WTC11 (cell line): ENCODE results near the gene ECSCR. TPM values are rescaled to one million over a fixed set of nuclear protein-coding genes. Genes with fewer than 3 reads are reported as not detected.
A peak's percentile ranks its signal among the peaks of the same experiment; 100 is the strongest.

Experiments
- ATAC-seq: fragments of 200-7000 bp; cut with Tn5 transposase; 2 replicates; pipeline ENCODE4 v1.10.0; 2021; ENCODE audit warnings: mild to moderate bottlenecking, moderate library complexity
- CTCF ChIA-PET: fragments of 300-600 bp; sonication (Branson Sonifier 250); formaldehyde crosslinking; loops from one replicate; lab custom pipeline; 2021; ENCODE audit warnings: antibody characterized with exemption; lab: Charles Lee
- POLR2A ChIA-PET: fragments of 350-600 bp; sonication (Branson Sonifier 250); formaldehyde crosslinking; loops from one replicate; lab custom pipeline; 2021; ENCODE audit warnings: antibody characterized with exemption; lab: Charles Lee
- DNase-seq: peaks from one replicate; pipeline ENCODE4 v3.0.0; 2021; ENCODE audit warnings: low spot score
- H3K27ac Mint-ChIP-seq: 2 replicates; pipeline ENCODE4 v1.8.0; 2021; ENCODE audit warnings: mixed read lengths
- H3K27me3 Mint-ChIP-seq: 2 replicates; pipeline ENCODE4 v1.8.0; 2021; ENCODE audit warnings: low read depth, mild to moderate bottlenecking, moderate library complexity, mixed read lengths
- H3K36me3 Mint-ChIP-seq: 2 replicates; pipeline ENCODE4 v1.8.0; 2021; ENCODE audit warnings: mixed read lengths
- H3K4me1 Mint-ChIP-seq: 2 replicates; pipeline ENCODE4 v1.8.0; 2022; ENCODE audit warnings: mixed read lengths
- H3K4me3 Mint-ChIP-seq: 2 replicates; pipeline ENCODE4 v1.8.0; 2021; ENCODE audit warnings: mild to moderate bottlenecking, moderate library complexity, mixed read lengths
- H3K9me3 Mint-ChIP-seq: 2 replicates; pipeline ENCODE4 v1.8.0; 2021; ENCODE audit warnings: mixed read lengths
- GABPB1 ChIP-seq: sonication (generic); formaldehyde crosslinking; IDR thresholded peaks from 2 replicates; pipeline ENCODE4 v1.8.1; 2023; ENCODE audit warnings: mild to moderate bottlenecking, missing genetic modification reagents
- GRHL2 ChIP-seq: fragments of 250-450 bp; sonication (Bioruptor Pico); IDR thresholded peaks from 2 replicates; pipeline ENCODE4 v1.8.0; 2022; ENCODE audit warnings: mild to moderate bottlenecking, moderate library complexity; ENCODE audit not compliant: insufficient replicate concordance, severe bottlenecking
- GTF2I ChIP-seq: fragments of 250-450 bp; sonication (Bioruptor Pico); conservative IDR thresholded peaks from 2 replicates; pipeline ENCODE4 v1.4.0; 2021; ENCODE audit warnings: mild to moderate bottlenecking
- HMGA2 ChIP-seq: fragments of 250-450 bp; sonication (Bioruptor Pico); IDR thresholded peaks from 2 replicates; pipeline ENCODE4 v1.4.0; 2021; ENCODE audit warnings: mild to moderate bottlenecking, moderate library complexity
- JAZF1 ChIP-seq: fragments of 250-450 bp; sonication (Bioruptor Pico); IDR thresholded peaks from 2 replicates; pipeline ENCODE4 v1.9.0; 2021; ENCODE audit warnings: moderate library complexity, mild to moderate bottlenecking, inconsistent platforms
- JUN ChIP-seq: sonication (generic); formaldehyde crosslinking; IDR thresholded peaks from 2 replicates; pipeline ENCODE4 v1.8.0; 2023; ENCODE audit warnings: mild to moderate bottlenecking, missing genetic modification reagents
- MXD4 ChIP-seq: fragments of 250-450 bp; sonication (Bioruptor Pico); IDR thresholded peaks from 2 replicates; pipeline ENCODE4 v1.8.0; 2021; ENCODE audit warnings: mild to moderate bottlenecking, moderate library complexity, borderline replicate concordance
- MYBL2 ChIP-seq: sonication (generic); formaldehyde crosslinking; IDR thresholded peaks from 2 replicates; pipeline ENCODE4 v1.8.1; 2023; ENCODE audit warnings: mild to moderate bottlenecking, moderate library complexity, missing genetic modification reagents
- NFYB ChIP-seq: sonication (generic); formaldehyde crosslinking; conservative IDR thresholded peaks from 2 replicates; pipeline ENCODE4 v1.8.0; 2022; ENCODE audit warnings: low read depth, missing genetic modification reagents
- NR3C1 ChIP-seq: sonication (generic); formaldehyde crosslinking; conservative IDR thresholded peaks from 2 replicates; pipeline ENCODE4 v1.8.1; 2023; ENCODE audit warnings: low read depth, mild to moderate bottlenecking, missing genetic modification reagents
- PRRX2 ChIP-seq: fragments of 250-450 bp; sonication (Bioruptor Pico); IDR thresholded peaks from 2 replicates; pipeline ENCODE4 v1.8.0; 2021; ENCODE audit warnings: mild to moderate bottlenecking
- SMAD4 ChIP-seq: sonication (generic); formaldehyde crosslinking; IDR thresholded peaks from 2 replicates; pipeline ENCODE4 v1.8.0; 2022; ENCODE audit warnings: mild to moderate bottlenecking, missing genetic modification reagents
- SOX15 ChIP-seq: fragments of 250-450 bp; sonication (Bioruptor Pico); IDR thresholded peaks from 2 replicates; pipeline ENCODE4 v1.9.0; 2021; ENCODE audit warnings: mild to moderate bottlenecking
- SP1 ChIP-seq: sonication (generic); formaldehyde crosslinking; conservative IDR thresholded peaks from 2 replicates; pipeline ENCODE4 v1.8.1; 2022; ENCODE audit warnings: missing genetic modification reagents
- TCF7 ChIP-seq: sonication (generic); formaldehyde crosslinking; IDR thresholded peaks from 2 replicates; pipeline ENCODE4 v1.8.0; 2022; ENCODE audit warnings: mild to moderate bottlenecking, low read depth, missing genetic modification reagents, moderate library complexity
- TEAD4 ChIP-seq: sonication (generic); formaldehyde crosslinking; IDR thresholded peaks from 2 replicates; pipeline ENCODE4 v1.8.0; 2022; ENCODE audit warnings: mild to moderate bottlenecking, missing genetic modification reagents
- ZNF138 ChIP-seq: sonication (generic); formaldehyde crosslinking; conservative IDR thresholded peaks from 2 replicates; pipeline ENCODE4 v1.8.1; 2022; ENCODE audit warnings: mild to moderate bottlenecking, moderate library complexity, missing genetic modification reagents
- ZNF232 ChIP-seq: sonication (generic); formaldehyde crosslinking; IDR thresholded peaks from 2 replicates; pipeline ENCODE4 v1.8.0; 2022; ENCODE audit warnings: mild to moderate bottlenecking, missing genetic modification reagents
- ZNF396 ChIP-seq: fragments of 250-450 bp; sonication (Bioruptor Pico); IDR thresholded peaks from 2 replicates; pipeline ENCODE4 v1.8.0; 2021; ENCODE audit warnings: mild to moderate bottlenecking, moderate library complexity, borderline replicate concordance
- ZNF423 ChIP-seq: fragments of 250-450 bp; sonication (Bioruptor Pico); IDR thresholded peaks from 2 replicates; pipeline ENCODE4 v2.1.2; 2022; ENCODE audit warnings: mild to moderate bottlenecking, moderate library complexity
- total RNA-seq: library from RNA; stranded (reverse); gene quantifications from 3 replicates; pipeline ENCODE4 v1.2.3, GENCODE V29; 2021
- TF ChIP-seq, protein P1 (sequence below): sonication (generic); formaldehyde crosslinking; conservative IDR thresholded peaks from 2 replicates; pipeline ENCODE4 v1.8.1; 2023; ENCODE audit warnings: mild to moderate bottlenecking, low read depth, missing genetic modification reagents, moderate library complexity
- TF ChIP-seq, protein P2 (sequence below): sonication (generic); formaldehyde crosslinking; IDR thresholded peaks from 2 replicates; pipeline ENCODE4 v1.8.1; 2022; ENCODE audit warnings: mild to moderate bottlenecking, missing genetic modification reagents, moderate library complexity, borderline replicate concordance
- TF ChIP-seq, protein P3 (sequence below): sonication (generic); formaldehyde crosslinking; IDR thresholded peaks from 2 replicates; pipeline ENCODE4 v1.8.1; 2023; ENCODE audit warnings: mild to moderate bottlenecking, missing genetic modification reagents
- TF ChIP-seq, protein P4 (sequence below): sonication (generic); formaldehyde crosslinking; IDR thresholded peaks from 2 replicates; pipeline ENCODE4 v1.8.1; 2023; ENCODE audit warnings: mild to moderate bottlenecking, missing genetic modification reagents, moderate library complexity
- TF ChIP-seq, protein P5 (sequence below): sonication (generic); formaldehyde crosslinking; IDR thresholded peaks from 2 replicates; pipeline ENCODE4 v1.8.0; 2023; ENCODE audit warnings: missing genetic modification reagents

ECSCR gene
- total RNA-seq, 1 experiment from 2014 or later, result 2.7 TPM

DNA sequence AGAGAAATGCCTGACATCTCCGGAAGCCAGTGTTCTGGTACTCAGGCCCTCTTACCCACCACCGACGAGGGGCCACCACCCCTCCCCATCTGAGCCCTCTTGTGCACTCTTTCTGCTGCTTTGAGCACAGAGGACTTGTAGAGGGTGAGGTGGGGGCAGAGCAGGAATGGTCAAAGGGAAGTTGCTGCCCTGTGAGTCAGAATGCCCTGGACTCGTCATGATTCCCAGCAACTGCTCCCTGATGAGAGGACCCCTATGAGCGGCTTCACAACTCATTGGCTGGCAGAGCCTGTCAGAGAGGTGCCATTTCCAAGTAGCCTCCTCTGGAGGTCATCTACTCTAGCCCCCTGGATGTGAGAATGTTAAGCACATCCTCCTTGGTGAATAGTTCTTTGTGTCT lies 845 bp downstream of the ECSCR start:
- ChIA-PET POLR2A (no interaction called here), CTCF (interaction anchor here (1.1 to 1.5 kb wide), 3 partner anchors 22 to 51 kb away, joined by 3 to 6 read pairs (median 4); partner anchors contain the start of gene DNAJC18)
- no peak overlapping the region for H3K27ac Mint-ChIP-seq

DNA sequence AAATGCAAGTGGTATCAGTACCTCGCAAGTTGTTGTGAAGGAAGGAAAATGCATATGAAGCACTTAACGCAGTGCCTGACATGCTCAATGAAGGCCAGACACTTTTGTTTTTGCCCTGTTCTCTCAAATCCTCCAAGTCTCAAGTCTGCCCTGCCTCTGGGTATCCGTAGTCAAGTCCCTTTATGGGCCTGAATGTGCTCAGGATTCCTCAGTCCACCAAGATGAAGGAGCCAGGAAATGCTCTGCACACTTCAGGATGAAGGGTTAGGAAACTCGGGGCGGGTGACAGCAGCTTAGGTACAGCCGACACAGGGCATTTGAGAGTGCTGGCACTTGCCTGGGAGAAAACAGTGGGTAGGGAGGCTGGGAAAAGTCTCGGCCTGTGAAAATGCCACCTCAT lies 1.4 kb downstream of the ECSCR start:
- H3K9me3 Mint-ChIP-seq, result no peaks in the 10 kb centered on the region
- peak overlapping the region; percentile 14 for H3K27ac Mint-ChIP-seq
- DNase-seq (no peak), ATAC-seq (no peak)
- no peak overlapping the region for H3K4me3 Mint-ChIP-seq
- H3K36me3 Mint-ChIP-seq, result no peaks in the 10 kb centered on the region
- POLR2A ChIA-PET, result no interaction called here
- CTCF ChIA-PET, result interaction anchor here (1.5 kb wide), 1 partner anchor 41 kb away, joined by 4 read pairs; no protein-coding TSS in a partner anchor
- TF ChIP-seq, protein P1, sequence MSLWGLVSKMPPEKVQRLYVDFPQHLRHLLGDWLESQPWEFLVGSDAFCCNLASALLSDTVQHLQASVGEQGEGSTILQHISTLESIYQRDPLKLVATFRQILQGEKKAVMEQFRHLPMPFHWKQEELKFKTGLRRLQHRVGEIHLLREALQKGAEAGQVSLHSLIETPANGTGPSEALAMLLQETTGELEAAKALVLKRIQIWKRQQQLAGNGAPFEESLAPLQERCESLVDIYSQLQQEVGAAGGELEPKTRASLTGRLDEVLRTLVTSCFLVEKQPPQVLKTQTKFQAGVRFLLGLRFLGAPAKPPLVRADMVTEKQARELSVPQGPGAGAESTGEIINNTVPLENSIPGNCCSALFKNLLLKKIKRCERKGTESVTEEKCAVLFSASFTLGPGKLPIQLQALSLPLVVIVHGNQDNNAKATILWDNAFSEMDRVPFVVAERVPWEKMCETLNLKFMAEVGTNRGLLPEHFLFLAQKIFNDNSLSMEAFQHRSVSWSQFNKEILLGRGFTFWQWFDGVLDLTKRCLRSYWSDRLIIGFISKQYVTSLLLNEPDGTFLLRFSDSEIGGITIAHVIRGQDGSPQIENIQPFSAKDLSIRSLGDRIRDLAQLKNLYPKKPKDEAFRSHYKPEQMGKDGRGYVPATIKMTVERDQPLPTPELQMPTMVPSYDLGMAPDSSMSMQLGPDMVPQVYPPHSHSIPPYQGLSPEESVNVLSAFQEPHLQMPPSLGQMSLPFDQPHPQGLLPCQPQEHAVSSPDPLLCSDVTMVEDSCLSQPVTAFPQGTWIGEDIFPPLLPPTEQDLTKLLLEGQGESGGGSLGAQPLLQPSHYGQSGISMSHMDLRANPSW (CRISPR knock-in tag), result no peak
- TF ChIP-seq, protein P2, sequence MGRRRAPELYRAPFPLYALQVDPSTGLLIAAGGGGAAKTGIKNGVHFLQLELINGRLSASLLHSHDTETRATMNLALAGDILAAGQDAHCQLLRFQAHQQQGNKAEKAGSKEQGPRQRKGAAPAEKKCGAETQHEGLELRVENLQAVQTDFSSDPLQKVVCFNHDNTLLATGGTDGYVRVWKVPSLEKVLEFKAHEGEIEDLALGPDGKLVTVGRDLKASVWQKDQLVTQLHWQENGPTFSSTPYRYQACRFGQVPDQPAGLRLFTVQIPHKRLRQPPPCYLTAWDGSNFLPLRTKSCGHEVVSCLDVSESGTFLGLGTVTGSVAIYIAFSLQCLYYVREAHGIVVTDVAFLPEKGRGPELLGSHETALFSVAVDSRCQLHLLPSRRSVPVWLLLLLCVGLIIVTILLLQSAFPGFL, result no peak
- no peak for TF ChIP-seq ZNF423 (CRISPR knock-in tag)
- no peak for TF ChIP-seq JUN (CRISPR knock-in tag)
- TF ChIP-seq, protein P3, sequence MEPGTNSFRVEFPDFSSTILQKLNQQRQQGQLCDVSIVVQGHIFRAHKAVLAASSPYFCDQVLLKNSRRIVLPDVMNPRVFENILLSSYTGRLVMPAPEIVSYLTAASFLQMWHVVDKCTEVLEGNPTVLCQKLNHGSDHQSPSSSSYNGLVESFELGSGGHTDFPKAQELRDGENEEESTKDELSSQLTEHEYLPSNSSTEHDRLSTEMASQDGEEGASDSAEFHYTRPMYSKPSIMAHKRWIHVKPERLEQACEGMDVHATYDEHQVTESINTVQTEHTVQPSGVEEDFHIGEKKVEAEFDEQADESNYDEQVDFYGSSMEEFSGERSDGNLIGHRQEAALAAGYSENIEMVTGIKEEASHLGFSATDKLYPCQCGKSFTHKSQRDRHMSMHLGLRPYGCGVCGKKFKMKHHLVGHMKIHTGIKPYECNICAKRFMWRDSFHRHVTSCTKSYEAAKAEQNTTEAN (CRISPR knock-in tag), result no peak
- TF ChIP-seq HMGA2 (CRISPR knock-in tag), result no peak
- no peak for TF ChIP-seq MXD4 (CRISPR knock-in tag)
- no peak for TF ChIP-seq PRRX2 (CRISPR knock-in tag)
- no peak for TF ChIP-seq ZNF232 (CRISPR knock-in tag)
- no peaks in the 10 kb centered on the region for H3K27me3 Mint-ChIP-seq
- peaks cover 41% of the 10 kb centered on the region for H3K4me1 Mint-ChIP-seq

More for the DNA sequence above, 845 bp downstream of the ECSCR start:
- H3K4me3 Mint-ChIP-seq, result no peak overlapping the region
- TF ChIP-seq GRHL2 (CRISPR knock-in tag) (no peak), ZNF396 (no peak), SP1 (CRISPR knock-in tag) (no peak), GABPB1 (CRISPR knock-in tag) (no peak), ZNF423 (CRISPR knock-in tag) (no peak), HMGA2 (CRISPR knock-in tag) (no peak), SMAD4 (CRISPR knock-in tag) (no peak), NFYB (CRISPR knock-in tag) (no peak), JAZF1 (no peak)
- TF ChIP-seq, all 79 proteins: peak for 0
- Mint-ChIP-seq H3K4me1 (peaks cover 41% of the 10 kb centered on the region), H3K36me3 (no peaks in the 10 kb centered on the region), H3K9me3 (no peaks in the 10 kb centered on the region), H3K27me3 (no peaks in the 10 kb centered on the region)
- no peak for ATAC-seq
- no peak for DNase-seq

DNA sequence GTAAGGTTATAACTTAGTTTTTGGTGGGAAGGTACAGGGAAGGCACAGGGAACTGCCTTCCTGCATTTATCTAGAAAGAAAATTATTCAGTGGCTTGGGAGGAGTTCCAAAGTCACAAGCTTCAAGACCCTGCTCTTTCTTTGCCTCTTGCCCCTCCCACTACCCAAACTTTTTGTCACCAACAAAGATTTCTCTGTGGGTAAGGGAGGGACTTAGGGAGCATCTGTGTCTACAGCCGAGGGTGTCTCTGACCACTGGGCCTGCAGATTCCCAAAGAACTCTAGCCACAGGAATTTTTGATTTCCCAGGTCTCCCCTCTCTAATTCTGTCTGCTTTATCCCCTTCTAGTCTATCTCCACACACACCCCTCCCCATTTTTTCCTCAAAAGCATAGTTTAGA lies 2.1 kb downstream of the ECSCR start:
- H3K4me3 Mint-ChIP-seq, result no peak overlapping the region
- H3K4me1 Mint-ChIP-seq, result peaks cover 41% of the 10 kb centered on the region
- DNase-seq (no peak), ATAC-seq (no peak)
- H3K9me3 Mint-ChIP-seq, result no peaks in the 10 kb centered on the region
- ChIA-PET CTCF (interaction anchor here (1.5 kb wide), 1 partner anchor 40 kb away, joined by 4 read pairs; no protein-coding TSS in a partner anchor), POLR2A (no interaction called here)
- H3K27ac Mint-ChIP-seq, result peak overlapping the region; percentile 14; the same call in 1 of the 2 replicates
- H3K27me3 Mint-ChIP-seq, result no peaks in the 10 kb centered on the region
- no peaks in the 10 kb centered on the region for H3K36me3 Mint-ChIP-seq
- TF ChIP-seq SOX15 (CRISPR knock-in tag) (no peak), MYBL2 (CRISPR knock-in tag) (no peak), TEAD4 (CRISPR knock-in tag) (no peak), GTF2I (no peak), TCF7 (CRISPR knock-in tag) (no peak), NR3C1 (no peak), ZNF138 (CRISPR knock-in tag) (no peak)
- TF ChIP-seq, protein P4, sequence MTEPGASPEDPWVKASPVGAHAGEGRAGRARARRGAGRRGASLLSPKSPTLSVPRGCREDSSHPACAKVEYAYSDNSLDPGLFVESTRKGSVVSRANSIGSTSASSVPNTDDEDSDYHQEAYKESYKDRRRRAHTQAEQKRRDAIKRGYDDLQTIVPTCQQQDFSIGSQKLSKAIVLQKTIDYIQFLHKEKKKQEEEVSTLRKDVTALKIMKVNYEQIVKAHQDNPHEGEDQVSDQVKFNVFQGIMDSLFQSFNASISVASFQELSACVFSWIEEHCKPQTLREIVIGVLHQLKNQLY (CRISPR knock-in tag), result no peak
- TF ChIP-seq, protein P5, sequence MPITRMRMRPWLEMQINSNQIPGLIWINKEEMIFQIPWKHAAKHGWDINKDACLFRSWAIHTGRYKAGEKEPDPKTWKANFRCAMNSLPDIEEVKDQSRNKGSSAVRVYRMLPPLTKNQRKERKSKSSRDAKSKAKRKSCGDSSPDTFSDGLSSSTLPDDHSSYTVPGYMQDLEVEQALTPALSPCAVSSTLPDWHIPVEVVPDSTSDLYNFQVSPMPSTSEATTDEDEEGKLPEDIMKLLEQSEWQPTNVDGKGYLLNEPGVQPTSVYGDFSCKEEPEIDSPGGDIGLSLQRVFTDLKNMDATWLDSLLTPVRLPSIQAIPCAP, result no peak
